HepG2 (cell line): Measurements from ENCODE around the gene KIAA0232. TPM values are rescaled to one million over a fixed set of nuclear protein-coding genes. Genes with fewer than 3 reads are reported as not detected.

Experiments
- ATF7 ChIP-seq, 2 experiments: fragments of 450-650 bp in 1 of 2; sonication (generic) in 1 of 2; formaldehyde crosslinking in 1 of 2; IDR thresholded peaks; 2 replicates each; pipeline versions ENCODE4 v1.4.0 to v1.6.1; 2016 to 2020; ENCODE audit warnings: antibody characterized with exemption in 1 of 2, mild to moderate bottlenecking in 1 of 2, missing genetic modification reagents in 1 of 2
- ATF7-NPFF ChIP-seq: sonication (generic); formaldehyde crosslinking; IDR thresholded peaks from 2 replicates; pipeline ENCODE4 v1.8.1; 2023; ENCODE audit warnings: mild to moderate bottlenecking, low read depth, missing genetic modification reagents, moderate library complexity
- EED ChIP-seq: sonication (generic); formaldehyde crosslinking; IDR thresholded peaks from 2 replicates; pipeline ENCODE4 v1.5.0; 2020; ENCODE audit warnings: mild to moderate bottlenecking, missing genetic modification reagents
- ELF3 ChIP-seq: IDR thresholded peaks from 2 replicates; pipeline ENCODE4 v1.6.1; 2016; ENCODE audit warnings: missing genetic modification reagents, missing compliant biosample characterization
- GATA4 ChIP-seq: sonication (generic); IDR thresholded peaks from 2 replicates; pipeline ENCODE4 v1.6.1; 2016; ENCODE audit warnings: antibody characterized with exemption, low read depth, borderline replicate concordance
- GPN1 ChIP-seq: sonication (generic); formaldehyde crosslinking; IDR thresholded peaks from 2 replicates; pipeline ENCODE4 v1.5.1; 2020; ENCODE audit warnings: missing genetic modification reagents, borderline replicate concordance
- HDAC6 ChIP-seq: fragments of 200-600 bp; sonication (generic); IDR thresholded peaks from 2 replicates; pipeline ENCODE4 v1.7.0; 2017; ENCODE audit warnings: mild to moderate bottlenecking, antibody characterized with exemption, low read length, low read depth
- HNRNPUL1 ChIP-seq: fragments of 200-400 bp; formaldehyde crosslinking; IDR thresholded peaks from 2 replicates; pipeline ENCODE4 v1.6.1; 2017; ENCODE audit warnings: low read depth, mild to moderate bottlenecking, low read length, moderate library complexity
- RBM22 ChIP-seq: fragments of 200-400 bp; formaldehyde crosslinking; optimal IDR thresholded peaks from 2 replicates; pipeline ENCODE3; 2017; ENCODE audit warnings: mild to moderate bottlenecking, low read length, moderate library complexity
- RXRA ChIP-seq: sonication (generic); formaldehyde crosslinking; IDR thresholded peaks from 2 replicates; pipeline ENCODE4 v1.5.1; 2020; ENCODE audit warnings: missing genetic modification reagents
- SIN3B ChIP-seq: fragments of 150-350 bp; IDR thresholded peaks from 2 replicates; pipeline ENCODE4 v1.6.1; 2014; ENCODE audit warnings: low read length
- SKI ChIP-seq: fragments of 450-650 bp; IDR thresholded peaks from one replicate; pipeline ENCODE4 v1.6.1; 2018; ENCODE audit warnings: mild to moderate bottlenecking; ENCODE audit not compliant: partially characterized antibody
- ZBTB39 ChIP-seq: sonication (generic); formaldehyde crosslinking; IDR thresholded peaks from 2 replicates; pipeline ENCODE4 v1.5.0; 2020; ENCODE audit warnings: missing genetic modification reagents
- ZBTB42 ChIP-seq: sonication (generic); formaldehyde crosslinking; IDR thresholded peaks from 2 replicates; pipeline ENCODE4 v1.5.0; 2020; ENCODE audit warnings: mild to moderate bottlenecking, missing genetic modification reagents
- ZBTB44 ChIP-seq: sonication (generic); formaldehyde crosslinking; IDR thresholded peaks from 2 replicates; pipeline ENCODE4 v1.4.0; 2020; ENCODE audit warnings: missing genetic modification reagents
- ZBTB8A ChIP-seq: sonication (generic); formaldehyde crosslinking; IDR thresholded peaks from 2 replicates; pipeline ENCODE4 v1.4.0; 2020; ENCODE audit warnings: mild to moderate bottlenecking, low read depth, missing genetic modification reagents, borderline replicate concordance
- ZC3H13 ChIP-seq: sonication (generic); formaldehyde crosslinking; IDR thresholded peaks from 2 replicates; pipeline ENCODE4 v1.8.1; 2023; ENCODE audit warnings: mild to moderate bottlenecking, missing genetic modification reagents, moderate library complexity
- ZFP37 ChIP-seq: sonication (generic); formaldehyde crosslinking; IDR thresholded peaks from 2 replicates; pipeline ENCODE4 v1.4.0; 2020; ENCODE audit warnings: missing genetic modification reagents, borderline replicate concordance
- ZNF136 ChIP-seq: sonication (generic); formaldehyde crosslinking; IDR thresholded peaks from 2 replicates; pipeline ENCODE4 v1.8.1; 2022; ENCODE audit warnings: low read depth, mild to moderate bottlenecking, moderate library complexity, missing genetic modification reagents
- ZNF142 ChIP-seq: sonication (generic); formaldehyde crosslinking; IDR thresholded peaks from 2 replicates; pipeline ENCODE4 v1.4.0; 2020; ENCODE audit warnings: missing genetic modification reagents
- ZNF335 ChIP-seq: sonication (generic); formaldehyde crosslinking; IDR thresholded peaks from 2 replicates; pipeline ENCODE4 v1.4.0; 2020; ENCODE audit warnings: missing genetic modification reagents
- polyA plus RNA-seq, 8 experiments: library from polyadenylated mRNA; depleted of rRNA in 3 of 8; stranded (reverse) in 7 of 8; unstranded in 1 of 8; fragments of >200 nt; fragmentation: Illumina TruSeq in 4 of 8; extraction: Trizol in 4 of 8; gene quantifications; 2 replicates each; pipeline versions ENCODE4 v1.2.1 to v1.2.3, GENCODE V29; 2011 to 2016; ENCODE audit warnings: low read depth in 4 of 8, missing spikeins in 1 of 8, mixed read lengths in 1 of 8; ENCODE audit not compliant: insufficient read depth in 1 of 8
- total RNA-seq, 5 experiments: library from RNA; depleted of rRNA; stranded (reverse); fragments of >200 nt; fragmentation: Illumina TruSeq; extraction: Trizol; gene quantifications; 2 replicates each; pipeline ENCODE4 v1.2.3, GENCODE V29; 2016; ENCODE audit warnings: low read depth in 1 of 5

KIAA0232 gene
- total and polyA plus RNA-seq, 2 of the 13 experiments (the other 11 are each of a cell fraction or from before 2014, with no cell fraction given) = 7.8 to 17.1 TPM

- TF ChIP-seq ZBTB39 (CRISPR knock-in tag) (no peak), SIN3B (0 out of 2 replicates have a peak, but pooled peaks have one; percentile 20), EED (CRISPR knock-in tag) (no peak; the same call in 1 of the 2 replicates), GATA4 (no peak), ZBTB8A (CRISPR knock-in tag) (no peak), ZC3H13 (CRISPR knock-in tag) (no peak), ZBTB44 (CRISPR knock-in tag) (no peak), ZFP37 (CRISPR knock-in tag) (no peak), ZNF335 (CRISPR knock-in tag) (no peak), SKI (peak; percentile 94), ZNF136 (CRISPR knock-in tag) (no peak), ATF7 (IDR thresholded peaks at IDR 0.05) (no peak), ATF7 (CRISPR knock-in tag; IDR thresholded peaks at IDR 0.05) (peak; percentile 88), ZBTB42 (CRISPR knock-in tag) (no peak), ELF3 (CRISPR knock-in tag) (peak; percentile 71), ZNF142 (CRISPR knock-in tag) (0 out of 2 replicates have a peak, but pooled peaks have one; percentile 56), RXRA (CRISPR knock-in tag) (no peak), ATF7-NPFF (CRISPR knock-in tag) (peak; percentile 80; the same call in 1 of the 2 replicates), GPN1 (no peak), RBM22 (no peak), HNRNPUL1 (no peak), HDAC6 (no peak)
Measured at GRCh38 chr4:6782147-6782845, at the start of gene KIAA0232 (continued).
